Stimulated activated naive CD8-positive, alpha-beta T cell treated with anti-CD3 and anti-CD28 coated beads, Interleukin-15, Interleukin-2, amounts not matched to agents 100 U/mL and 50 U/mL, for 24 hours (primary cell): ENCODE results near the gene IDUA.

Experiments
- ATAC-seq: fragments of 150-1000 bp; cut with Tn5 transposase; one replicate; pipeline ENCODE4 v1.10.0; 2021
- DNase-seq: peaks from one replicate; pipeline ENCODE4 v3.0.0; 2021

Gene IDUA

GRCh38 chr4:1031956-1032795 lies 45.3 kb downstream of the IDUA start:
- DNase-seq (no peak), ATAC-seq (no peak)

- ATAC-seq (no peak), DNase-seq (no peak)
These were observed 46.0 kb downstream of the IDUA start for GRCh38 chr4:1032861-1033260.

- no peak for DNase-seq
- ATAC-seq: no peak
These were observed 47.2 kb downstream of the IDUA start for GRCh38 chr4:1033840-1034551.

- ATAC-seq (no peak), DNase-seq (no peak)
These were observed 48.7 kb downstream of the IDUA start for GRCh38 chr4:1035510-1035909.

- ATAC-seq: no peak
- DNase-seq: no peak
These were observed 49.3 kb downstream of the IDUA start for GRCh38 chr4:1036095-1036494.

- ATAC-seq (no peak), DNase-seq (no peak)
These were observed 50.3 kb downstream of the IDUA start for GRCh38 chr4:1036976-1037810.

- ATAC-seq (no peak), DNase-seq (no peak)
These were observed 52.2 kb downstream of the IDUA start for GRCh38 chr4:1038948-1039492.

GRCh38 chr4:1039493-1040343 lies 52.9 kb downstream of the IDUA start:
- ATAC-seq (no peak), DNase-seq (no peak)

- DNase-seq (no peak), ATAC-seq (no peak)
These were observed 53.7 kb downstream of the IDUA start for GRCh38 chr4:1040344-1041146.

- DNase-seq (no peak), ATAC-seq (no peak)
These were observed 54.5 kb downstream of the IDUA start for GRCh38 chr4:1041147-1041935.

GRCh38 chr4:1041936-1042330 lies 55.1 kb downstream of the IDUA start:
- ATAC-seq (no peak), DNase-seq (no peak)

- no peak for DNase-seq
- ATAC-seq: no peak
These were observed 55.7 kb downstream of the IDUA start for GRCh38 chr4:1042352-1043055.

- ATAC-seq (no peak), DNase-seq (no peak)
These were observed 56.3 kb downstream of the IDUA start for GRCh38 chr4:1043162-1043561.

GRCh38 chr4:1043651-1044468 lies 57.0 kb downstream of the IDUA start:
- ATAC-seq (peak; percentile 65), DNase-seq (peak; percentile 63)

- no peak for ATAC-seq
- no peak for DNase-seq
These were observed 57.8 kb downstream of the IDUA start for GRCh38 chr4:1044469-1045192.

- DNase-seq: no peak
- ATAC-seq: no peak
These were observed 58.4 kb downstream of the IDUA start for GRCh38 chr4:1045193-1045594.

GRCh38 chr4:1045595-1046201 lies 58.9 kb downstream of the IDUA start:
- DNase-seq (no peak), ATAC-seq (no peak)
